HepG2 (cell line): ENCODE results near the gene CALHM5. TPM values are rescaled to one million over a fixed set of nuclear protein-coding genes. Genes with fewer than 3 reads are reported as not detected.

Experiments
- ATAC-seq: fragments of 200-7000 bp; cut with Tn5 transposase; 3 replicates; pipeline ENCODE4 v1.9.1; 2020; ENCODE audit warnings: mild to moderate bottlenecking, moderate library complexity
- BruUV-seq: library from RNA; stranded (reverse); fragments of 400-500 nt; replicated peaks from 2 replicates; lab custom pipeline; 2021; lab: Mats Ljungman, UMichigan
- CTCF ChIA-PET: fragments of 300-600 bp; formaldehyde crosslinking; extraction: SDS; loops from one replicate; lab custom pipeline; 2021; ENCODE audit warnings: low total read pairs, inconsistent platforms, low intra/inter-chr PET ratio; lab: Yijun Ruan, JAX
- POLR2A ChIA-PET: fragments of 350-600 bp; sonication (Branson Sonifier 250); formaldehyde crosslinking; loops from one replicate; lab custom pipeline; 2020; ENCODE audit warnings: antibody characterized with exemption, inconsistent platforms; lab: Yijun Ruan, JAX
- DNase-seq: peaks from one replicate; pipeline ENCODE4 v3.0.0-alpha.2; 2015; ENCODE audit warnings: low spot score
- FAIRE-seq: peaks from 3 replicates; lab custom pipeline; 2011; peaks lifted over from hg19 to GRCh38; lab: Jason Lieb, UNC
- H2AFZ ChIP-seq: one replicate; pipeline ENCODE4 v1.6.1; 2011; ENCODE audit warnings: low read length, inconsistent platforms
- H3K27ac ChIP-seq: fragments of 300-600 bp; 3 replicates; pipeline ENCODE4 v1.8.0; 2011; ENCODE audit warnings: mixed run types, mild to moderate bottlenecking, mixed read lengths, low read length, inconsistent platforms; ENCODE audit not compliant: insufficient read depth; ENCODE audit errors: extremely low read length
- H3K27me3 ChIP-seq, 2 experiments: fragments of 200-600 bp in 1 of 2; 2 replicates in 1 of 2; 3 replicates in 1 of 2; pipeline versions ENCODE4 v1.6.0 to v1.8.0; 2011; ENCODE audit warnings: low read length in 2 of 2, mild to moderate bottlenecking in 2 of 2, moderate library complexity in 2 of 2, inconsistent platforms in 1 of 2; ENCODE audit not compliant: insufficient read depth in 2 of 2, control insufficient read depth in 1 of 2
- H3K36me3 ChIP-seq, 2 experiments: fragments of 200-600 bp in 1 of 2; replicated peaks in 1 of 2; 2 replicates in 1 of 2; 3 replicates in 1 of 2; pipeline versions ENCODE4 v1.5.1 to v1.8.0; 2011; ENCODE audit warnings: low read length in 2 of 2, inconsistent platforms in 1 of 2; ENCODE audit not compliant: insufficient read depth in 2 of 2, control insufficient read depth in 1 of 2
- H3K4me1 ChIP-seq: 2 replicates; pipeline ENCODE4 v1.5.1; 2012; ENCODE audit warnings: low read length, inconsistent platforms; ENCODE audit not compliant: insufficient read depth
- H3K4me2 ChIP-seq: 2 replicates; pipeline ENCODE4 v1.6.0; 2011; ENCODE audit warnings: low read depth, low read length, inconsistent platforms
- H3K4me3 ChIP-seq, 3 experiments: fragments of 200-600 bp in 1 of 3; sonication (generic), shearing (Covaris generic) in 1 of 3; replicated peaks in 1 of 3; 2 replicates each; pipeline ENCODE4 v1.5.1; 2011 to 2016; ENCODE audit warnings: low read length in 3 of 3, inconsistent platforms in 2 of 3, low read depth in 2 of 3, mild to moderate bottlenecking in 2 of 3, control low read depth in 1 of 3, mixed read lengths in 1 of 3; ENCODE audit not compliant: insufficient read depth in 1 of 3
- H3K79me2 ChIP-seq: one replicate; pipeline ENCODE4 v1.6.1; 2011; ENCODE audit warnings: low read length, inconsistent platforms; ENCODE audit not compliant: insufficient read depth
- H3K9ac ChIP-seq: 2 replicates; pipeline ENCODE4 v1.6.0; 2011; ENCODE audit warnings: mild to moderate bottlenecking, low read depth, low read length, inconsistent platforms; ENCODE audit not compliant: insufficient read depth
- H3K9me3 ChIP-seq: 2 replicates; pipeline ENCODE4 v1.5.1; 2012; ENCODE audit warnings: mild to moderate bottlenecking, low read length
- H4K20me1 ChIP-seq: 2 replicates; pipeline ENCODE4 v1.6.0; 2011; ENCODE audit warnings: inconsistent platforms, mild to moderate bottlenecking, low read length, moderate library complexity; ENCODE audit not compliant: insufficient read depth
- CENPX ChIP-seq: sonication (generic); formaldehyde crosslinking; IDR thresholded peaks from 2 replicates; pipeline ENCODE4 v1.9.0; 2021; ENCODE audit warnings: mild to moderate bottlenecking, missing genetic modification reagents, moderate library complexity
- FOSL1 ChIP-seq: sonication (generic); formaldehyde crosslinking; IDR thresholded peaks from 2 replicates; pipeline ENCODE4 v1.9.0; 2021; ENCODE audit warnings: missing genetic modification reagents, borderline replicate concordance
- KDM5B ChIP-seq: sonication (generic); formaldehyde crosslinking; IDR thresholded peaks from 2 replicates; pipeline ENCODE4 v1.4.0; 2020; ENCODE audit warnings: missing genetic modification reagents, mild to moderate bottlenecking, borderline replicate concordance
- NR1H2 ChIP-seq: sonication (generic); formaldehyde crosslinking; IDR thresholded peaks from 2 replicates; pipeline ENCODE4 v1.8.1; 2022; ENCODE audit warnings: low read depth, missing genetic modification reagents, borderline replicate concordance
- POLR2AphosphoS5 ChIP-seq: IDR thresholded peaks from 2 replicates; pipeline ENCODE4 v1.6.1; 2012; ENCODE audit warnings: low read depth, low read length
- SMYD3 ChIP-seq: sonication (generic); formaldehyde crosslinking; IDR thresholded peaks from 2 replicates; pipeline ENCODE4 v1.8.1; 2023; ENCODE audit warnings: mild to moderate bottlenecking, missing genetic modification reagents
- ZFP91 ChIP-seq: sonication (generic); formaldehyde crosslinking; IDR thresholded peaks from 2 replicates; pipeline ENCODE4 v1.9.0; 2022; ENCODE audit warnings: missing genetic modification reagents, mild to moderate bottlenecking, borderline replicate concordance
- ZNF281 ChIP-seq: sonication (generic); formaldehyde crosslinking; IDR thresholded peaks from 2 replicates; pipeline ENCODE4 v1.4.0; 2020; ENCODE audit warnings: missing genetic modification reagents, borderline replicate concordance
- ZNF773 ChIP-seq: sonication (generic); formaldehyde crosslinking; IDR thresholded peaks from 2 replicates; pipeline ENCODE4 v1.4.0; 2020; ENCODE audit warnings: missing genetic modification reagents, borderline replicate concordance
- in situ Hi-C: cut with HindIII; loops from 2 replicates; pipeline ENCODE4 v1.10.0; 2017; ENCODE audit warnings: low pct_unique_long_range_greater_than_20kb; ENCODE audit not compliant: extremely low pct_ligation_motif_present
- intact Hi-C: fragments of 100-400 bp; cut with micrococcal nuclease; formaldehyde crosslinking; loops from one replicate; pipeline ENCODE4 v1.10.0; 2022; ENCODE audit not compliant: unreplicated experiment
- polyA plus RNA-seq, 8 experiments: library from polyadenylated mRNA; depleted of rRNA in 3 of 8; stranded (reverse) in 7 of 8; unstranded in 1 of 8; fragments of >200 nt; fragmentation: Illumina TruSeq in 4 of 8; extraction: Trizol in 4 of 8; gene quantifications; 2 replicates each; pipeline versions ENCODE4 v1.2.1 to v1.2.3, GENCODE V29; 2011 to 2016; ENCODE audit warnings: low read depth in 4 of 8, missing spikeins in 1 of 8, mixed read lengths in 1 of 8; ENCODE audit not compliant: insufficient read depth in 1 of 8
- total RNA-seq, 5 experiments: library from RNA; depleted of rRNA; stranded (reverse); fragments of >200 nt; fragmentation: Illumina TruSeq; extraction: Trizol; gene quantifications; 2 replicates each; pipeline ENCODE4 v1.2.3, GENCODE V29; 2016; ENCODE audit warnings: low read depth in 1 of 5

CALHM5 gene
- total and polyA plus RNA-seq, 2 of the 13 experiments (the other 11 are each of a cell fraction or from before 2014, with no cell fraction given): not detected

GRCh38 chr6:116553451-116553850 is 42.0 kb downstream of the CALHM5 start, which contains the start of gene CALHM4:
TSS of gene CALHM4 (plus strand) at chr6:116553751. CDS start at chr6:116553794, 43 bp downstream.
- TF ChIP-seq KDM5B (CRISPR knock-in tag): no peak
- no peak for TF ChIP-seq SMYD3 (CRISPR knock-in tag)
- TF ChIP-seq FOSL1 (CRISPR knock-in tag): no peak
- no peak for TF ChIP-seq CENPX (CRISPR knock-in tag)
- TF ChIP-seq ZFP91 (CRISPR knock-in tag): no peak
- no peak for TF ChIP-seq ZNF281 (CRISPR knock-in tag)
- TF ChIP-seq ZNF773 (CRISPR knock-in tag): no peak
- TF ChIP-seq POLR2AphosphoS5: no peak
- no peak for TF ChIP-seq NR1H2 (CRISPR knock-in tag)
- intact Hi-C loops: no loop called here
- no peak for FAIRE-seq
- ChIA-PET POLR2A (interaction anchor here (0.8 kb wide), 1 partner anchor 18 kb away, joined by 3 read pairs; the partner anchor contains the start of gene RWDD1), CTCF (no interaction called here)
- peaks cover 17% of the 10 kb centered on the region for H3K4me1 ChIP-seq
- no peaks in the 10 kb centered on the region for H4K20me1 ChIP-seq
- no peak within 1 kb of the TSS for H2AFZ ChIP-seq
- H3K9ac ChIP-seq: no peak within 1 kb of the TSS
- H3K27me3 ChIP-seq: peaks cover 0 to 5% of the 10 kb centered on the region in 2 experiments; a peak in 2 of 5 replicates
- no peak for ATAC-seq
- no TSS peak for BruUV-seq
- H3K79me2 ChIP-seq: no peaks in the 10 kb centered on the region
- in situ Hi-C loops: no loop called here
- H3K4me3 ChIP-seq: no peak within 1 kb of the TSS
- H3K9me3 ChIP-seq: no peaks in the 10 kb centered on the region
- H3K27ac ChIP-seq: no peak within 1 kb of the TSS
- H3K4me2 ChIP-seq: no peak within 1 kb of the TSS
- no peaks in the 10 kb centered on the region for H3K36me3 ChIP-seq
- DNase-seq: no peak
